ENCODE data around the gene IL15RA. TPM values are rescaled to one million over a fixed set of nuclear protein-coding genes. Genes with fewer than 3 reads are reported as not detected.

The IL15RA gene
- polyA plus RNA-seq, 1 donor, result 9.5 TPM

- Histone ChIP-seq H3K9me3 (ENCODE audit: control insufficient read depth, low read depth, low read length) (no peaks in the 10 kb centered on the region), H3K4me3 (ENCODE audit: low read length) (no peak overlapping the region), H3K36me3 (ENCODE audit: control insufficient read depth, insufficient read depth, low read length) (no peaks in the 10 kb centered on the region), H3K27me3 (ENCODE audit: control insufficient read depth, insufficient read depth, low read length) (peaks cover 8% of the 10 kb centered on the region), H3K4me1 (ENCODE audit: control insufficient read depth, insufficient read depth, low read length) (no peaks in the 10 kb centered on the region), H3K27ac (ENCODE audit: low read length) (no peak overlapping the region)
- DNase-seq, result no peak
- 60% methylated on average over 1 of the region's 4 CpGs for WGBS (ENCODE audit: insufficient coverage, low lambda C conversion rate)
Observed at GRCh38 chr10:5987747-5988146, 10.4 kb upstream of the IL15RA start.

GRCh38 chr10:5985029-5985428 lies 7.7 kb upstream of the IL15RA start:
- no peaks in the 10 kb centered on the region for H3K36me3 ChIP-seq (ENCODE audit: control insufficient read depth, insufficient read depth, low read length)
- no CpG with 5 or more reads among the region's 5 CpGs for WGBS (ENCODE audit: insufficient coverage, low lambda C conversion rate)
- no peak overlapping the region for H3K27ac ChIP-seq (ENCODE audit: low read length)
- DNase-seq, result no peak
- H3K27me3 ChIP-seq (ENCODE audit: control insufficient read depth, insufficient read depth, low read length), result peaks cover 12% of the 10 kb centered on the region
- no peaks in the 10 kb centered on the region for H3K4me1 ChIP-seq (ENCODE audit: control insufficient read depth, insufficient read depth, low read length)
- H3K4me3 ChIP-seq (ENCODE audit: low read length), result no peak overlapping the region
- H3K9me3 ChIP-seq (ENCODE audit: control insufficient read depth, low read depth, low read length), result no peaks in the 10 kb centered on the region

GRCh38 chr10:5983774-5984173 lies 6.4 kb upstream of the IL15RA start:
- H3K4me3 ChIP-seq (ENCODE audit: low read length), result no peak overlapping the region
- no peak overlapping the region for H3K27ac ChIP-seq (ENCODE audit: low read length)
- peaks cover 15% of the 10 kb centered on the region for H3K27me3 ChIP-seq (ENCODE audit: control insufficient read depth, insufficient read depth, low read length)
- no peaks in the 10 kb centered on the region for H3K4me1 ChIP-seq (ENCODE audit: control insufficient read depth, insufficient read depth, low read length)
- H3K36me3 ChIP-seq (ENCODE audit: control insufficient read depth, insufficient read depth, low read length), result no peaks in the 10 kb centered on the region
- H3K9me3 ChIP-seq (ENCODE audit: control insufficient read depth, low read depth, low read length), result no peaks in the 10 kb centered on the region
- DNase-seq, result peak in 1 of 2 donors; percentile 8
- no CpG with 5 or more reads among the region's 9 CpGs for WGBS (ENCODE audit: insufficient coverage, low lambda C conversion rate)

- no peaks in the 10 kb centered on the region for H3K36me3 ChIP-seq (ENCODE audit: control insufficient read depth, insufficient read depth, low read length)
- H3K9me3 ChIP-seq (ENCODE audit: control insufficient read depth, low read depth, low read length), result no peaks in the 10 kb centered on the region
- H3K27ac ChIP-seq (ENCODE audit: low read length), result no peak overlapping the region
- H3K27me3 ChIP-seq (ENCODE audit: control insufficient read depth, insufficient read depth, low read length), result peaks cover 19% of the 10 kb centered on the region
- no CpG with 5 or more reads among the region's 9 CpGs for WGBS (ENCODE audit: insufficient coverage, low lambda C conversion rate)
- no peak for DNase-seq
- H3K4me3 ChIP-seq (ENCODE audit: low read length), result no peak overlapping the region
- peaks cover 4% of the 10 kb centered on the region for H3K4me1 ChIP-seq (ENCODE audit: control insufficient read depth, insufficient read depth, low read length)
Observed at GRCh38 chr10:5981529-5981928, 4.2 kb upstream of the IL15RA start.

- H3K9me3 ChIP-seq (ENCODE audit: control insufficient read depth, low read depth, low read length), result no peaks in the 10 kb centered on the region
- peaks cover 11% of the 10 kb centered on the region for H3K27me3 ChIP-seq (ENCODE audit: control insufficient read depth, insufficient read depth, low read length)
- peaks cover 11% of the 10 kb centered on the region for H3K4me1 ChIP-seq (ENCODE audit: control insufficient read depth, insufficient read depth, low read length)
- no peak overlapping the region for H3K27ac ChIP-seq (ENCODE audit: low read length)
- H3K36me3 ChIP-seq (ENCODE audit: control insufficient read depth, insufficient read depth, low read length), result no peaks in the 10 kb centered on the region
- no CpG with 5 or more reads among the region's 6 CpGs for WGBS (ENCODE audit: insufficient coverage, low lambda C conversion rate)
- no peak for DNase-seq
- peak overlapping the region; percentile 84 for H3K4me3 ChIP-seq (ENCODE audit: low read length)
Observed at GRCh38 chr10:5978230-5978489, 817 bp upstream of the IL15RA start.

GRCh38 chr10:5976512-5977470 lies 552 bp downstream of the IL15RA start:
- H3K27ac ChIP-seq (ENCODE audit: low read length), result peak overlapping the region; percentile 74
- WGBS (ENCODE audit: insufficient coverage, low lambda C conversion rate), result no CpG with 5 or more reads among the region's 82 CpGs
- peaks cover 11% of the 10 kb centered on the region for H3K27me3 ChIP-seq (ENCODE audit: control insufficient read depth, insufficient read depth, low read length)
- peak overlapping the region; percentile 84 for H3K4me3 ChIP-seq (ENCODE audit: low read length)
- H3K9me3 ChIP-seq (ENCODE audit: control insufficient read depth, low read depth, low read length), result no peaks in the 10 kb centered on the region
- DNase-seq, result peak in 1 of 2 donors; percentile 76
- H3K36me3 ChIP-seq (ENCODE audit: control insufficient read depth, insufficient read depth, low read length), result no peaks in the 10 kb centered on the region
- peaks cover 13% of the 10 kb centered on the region for H3K4me1 ChIP-seq (ENCODE audit: control insufficient read depth, insufficient read depth, low read length)

- Histone ChIP-seq H3K4me3 (ENCODE audit: low read length) (peak overlapping the region; percentile 84), H3K27ac (ENCODE audit: low read length) (peak overlapping the region; percentile 21), H3K27me3 (ENCODE audit: control insufficient read depth, insufficient read depth, low read length) (peaks cover 11% of the 10 kb centered on the region), H3K9me3 (ENCODE audit: control insufficient read depth, low read depth, low read length) (no peaks in the 10 kb centered on the region), H3K4me1 (ENCODE audit: control insufficient read depth, insufficient read depth, low read length) (peaks cover 17% of the 10 kb centered on the region), H3K36me3 (ENCODE audit: control insufficient read depth, insufficient read depth, low read length) (no peaks in the 10 kb centered on the region)
- DNase-seq, result peak in 1 of 2 donors; percentile 56
- no CpG with 5 or more reads among the region's 20 CpGs for WGBS (ENCODE audit: insufficient coverage, low lambda C conversion rate)
Observed at GRCh38 chr10:5975641-5976473, 1.5 kb downstream of the IL15RA start.

GRCh38 chr10:5973069-5973468 lies 4.3 kb downstream of the IL15RA start:
- 100% methylated on average over 1 of the region's 4 CpGs for WGBS (ENCODE audit: insufficient coverage, low lambda C conversion rate)
- H3K36me3 ChIP-seq (ENCODE audit: control insufficient read depth, insufficient read depth, low read length), result no peaks in the 10 kb centered on the region
- H3K9me3 ChIP-seq (ENCODE audit: control insufficient read depth, low read depth, low read length), result no peaks in the 10 kb centered on the region
- H3K4me3 ChIP-seq (ENCODE audit: low read length), result no peak overlapping the region
- peaks cover 14% of the 10 kb centered on the region for H3K4me1 ChIP-seq (ENCODE audit: control insufficient read depth, insufficient read depth, low read length)
- H3K27me3 ChIP-seq (ENCODE audit: control insufficient read depth, insufficient read depth, low read length), result peaks cover under 1% of the 10 kb centered on the region
- no peak overlapping the region for H3K27ac ChIP-seq (ENCODE audit: low read length)
- no peak for DNase-seq

- no peak overlapping the region for H3K27ac ChIP-seq (ENCODE audit: low read length)
- H3K27me3 ChIP-seq (ENCODE audit: control insufficient read depth, insufficient read depth, low read length), result no peaks in the 10 kb centered on the region
- no peak for DNase-seq
- H3K4me3 ChIP-seq (ENCODE audit: low read length), result no peak overlapping the region
- no CpG with 5 or more reads among the region's 4 CpGs for WGBS (ENCODE audit: insufficient coverage, low lambda C conversion rate)
- H3K4me1 ChIP-seq (ENCODE audit: control insufficient read depth, insufficient read depth, low read length), result peaks cover 14% of the 10 kb centered on the region
- no peaks in the 10 kb centered on the region for H3K9me3 ChIP-seq (ENCODE audit: control insufficient read depth, low read depth, low read length)
- H3K36me3 ChIP-seq (ENCODE audit: control insufficient read depth, insufficient read depth, low read length), result no peaks in the 10 kb centered on the region
Observed at GRCh38 chr10:5971886-5972285, 5.5 kb downstream of the IL15RA start.

GRCh38 chr10:5971315-5971832 lies 6.0 kb downstream of the IL15RA start:
- H3K4me3 ChIP-seq (ENCODE audit: low read length), result no peak overlapping the region
- 0% methylated on average over 1 of the region's 8 CpGs for WGBS (ENCODE audit: insufficient coverage, low lambda C conversion rate)
- DNase-seq, result peak; percentile 67 to 82
- H3K9me3 ChIP-seq (ENCODE audit: control insufficient read depth, low read depth, low read length), result no peaks in the 10 kb centered on the region
- H3K27ac ChIP-seq (ENCODE audit: low read length), result peak overlapping the region; percentile 9
- no peaks in the 10 kb centered on the region for H3K27me3 ChIP-seq (ENCODE audit: control insufficient read depth, insufficient read depth, low read length)
- no peaks in the 10 kb centered on the region for H3K36me3 ChIP-seq (ENCODE audit: control insufficient read depth, insufficient read depth, low read length)
- H3K4me1 ChIP-seq (ENCODE audit: control insufficient read depth, insufficient read depth, low read length), result peaks cover 13% of the 10 kb centered on the region
